Central memory CD4-positive, alpha-beta T cell (primary cell): ENCODE results near the gene C4B.
"Not testable (repeated sequence)": the region's sequence is repeated elsewhere in the genome, so short reads cannot be mapped to it uniquely, and the experiment has no call there.

ENCODE experiments used
- DNase-seq: peaks from one replicate; pipeline ENCODE4 v3.0.0; 2022

C4B gene

DNA sequence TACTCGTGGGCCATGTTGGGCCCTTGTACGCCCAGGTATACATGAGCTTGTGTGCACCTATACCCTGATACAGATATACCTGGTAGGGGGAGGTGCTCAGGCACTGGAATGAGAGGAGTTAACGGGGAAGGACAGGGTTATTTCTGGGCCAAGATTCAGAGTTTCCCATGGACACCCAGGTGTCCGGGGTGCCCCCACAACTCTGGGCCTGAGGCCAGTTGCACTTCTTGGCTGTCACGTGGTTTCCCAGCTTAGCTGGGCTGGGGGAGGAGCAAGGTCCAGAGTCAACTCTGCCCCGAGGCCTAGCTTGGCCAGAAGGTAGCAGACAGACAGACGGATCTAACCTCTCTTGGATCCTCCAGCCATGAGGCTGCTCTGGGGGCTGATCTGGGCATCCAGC, 32.9 kb upstream of the C4B start, which contains the start of gene C4A:
Gene C4A (plus strand): TSS at position 314 of the 400 bp plus-strand sequence. CDS start 51 bp downstream, at position 365.
- DNase-seq = not testable (repeated sequence)

DNA sequence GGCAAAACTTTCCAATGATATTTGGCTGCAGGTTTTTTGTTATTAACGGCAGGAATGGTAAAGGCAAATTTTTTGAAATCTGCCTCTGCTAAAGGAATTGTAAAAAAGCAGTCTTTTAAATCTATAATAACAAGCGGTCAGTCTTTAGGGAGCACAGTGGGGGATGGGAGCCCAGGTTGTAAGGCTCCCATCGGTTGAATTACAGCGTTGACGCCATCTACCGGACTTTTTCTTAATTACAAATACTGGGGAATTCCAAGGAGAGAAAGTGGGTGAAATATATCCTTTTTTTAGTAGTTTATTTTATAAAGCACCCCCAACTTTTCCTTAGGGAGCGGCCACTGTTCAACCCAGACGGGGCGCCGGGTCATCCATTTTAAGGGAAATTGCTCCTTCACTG, 25.2 kb upstream of the C4B start:
- DNase-seq = not testable (repeated sequence)

DNA sequence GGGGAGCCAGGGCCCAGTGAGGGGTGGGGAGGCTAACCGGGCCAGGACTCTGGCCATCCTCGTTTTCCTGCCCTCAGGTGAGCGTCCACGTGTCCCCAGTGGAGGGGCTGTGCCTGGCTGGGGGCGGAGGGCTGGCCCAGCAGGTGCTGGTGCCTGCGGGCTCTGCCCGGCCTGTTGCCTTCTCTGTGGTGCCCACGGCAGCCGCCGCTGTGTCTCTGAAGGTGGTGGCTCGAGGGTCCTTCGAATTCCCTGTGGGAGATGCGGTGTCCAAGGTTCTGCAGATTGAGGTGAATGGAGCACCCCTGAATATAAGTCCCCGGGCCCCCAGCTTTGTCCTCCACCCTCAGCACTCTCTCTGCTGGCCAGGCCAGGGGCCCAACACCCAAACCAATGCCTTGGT, 20.2 kb upstream of the C4B start:
- DNase-seq = not testable (repeated sequence)

DNA sequence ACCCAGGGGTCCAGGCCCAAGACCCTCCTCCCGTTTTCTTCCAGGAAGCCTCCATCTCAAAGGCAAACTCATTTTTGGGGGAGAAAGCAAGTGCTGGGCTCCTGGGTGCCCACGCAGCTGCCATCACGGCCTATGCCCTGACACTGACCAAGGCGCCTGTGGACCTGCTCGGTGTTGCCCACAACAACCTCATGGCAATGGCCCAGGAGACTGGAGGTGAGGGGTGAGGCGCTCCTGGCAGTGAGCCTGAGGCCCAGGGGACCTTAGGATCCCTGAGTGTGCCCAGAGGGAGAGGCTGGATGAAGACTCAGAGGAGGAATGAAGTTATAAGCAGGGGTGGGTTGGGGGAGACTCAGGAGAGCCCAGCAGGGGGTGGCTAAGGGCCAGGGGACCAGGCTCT, 18.2 kb upstream of the C4B start:
- DNase-seq = not testable (repeated sequence)

DNA sequence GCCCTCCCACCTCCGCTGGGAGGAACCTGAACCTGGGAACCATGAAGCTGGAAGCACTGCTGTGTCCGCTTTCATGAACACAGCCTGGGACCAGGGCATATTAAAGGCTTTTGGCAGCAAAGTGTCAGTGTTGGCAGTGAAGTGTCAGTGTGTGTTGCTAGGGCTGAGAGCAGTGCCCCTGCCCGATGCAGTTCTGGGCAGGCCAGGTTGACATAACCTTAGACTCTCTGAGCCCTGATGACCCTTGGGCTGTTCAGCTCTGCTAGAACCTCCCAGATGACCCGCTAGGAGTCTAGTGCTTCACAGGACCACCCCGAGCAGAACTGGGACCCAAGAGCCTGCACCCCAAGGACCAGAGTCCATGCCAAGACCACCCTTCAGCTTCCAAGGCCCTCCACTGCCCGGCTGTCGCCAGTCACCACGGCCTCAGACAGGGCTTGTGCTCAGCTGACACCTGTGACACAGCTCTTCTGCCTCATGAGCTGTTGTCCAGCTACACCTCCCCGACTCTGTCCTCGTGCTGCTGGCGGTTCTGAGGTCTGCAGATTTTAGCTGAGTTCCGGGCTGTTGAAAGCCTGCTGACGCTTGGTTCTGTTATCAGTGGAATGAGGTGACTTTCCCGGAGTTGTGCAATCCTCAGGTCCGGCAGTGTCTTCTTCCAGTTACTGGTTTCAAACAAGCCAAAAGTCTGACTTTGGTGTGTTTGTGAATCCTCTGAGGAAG, 11.9 kb upstream of the C4B start:
- not testable (repeated sequence) for DNase-seq

DNA sequence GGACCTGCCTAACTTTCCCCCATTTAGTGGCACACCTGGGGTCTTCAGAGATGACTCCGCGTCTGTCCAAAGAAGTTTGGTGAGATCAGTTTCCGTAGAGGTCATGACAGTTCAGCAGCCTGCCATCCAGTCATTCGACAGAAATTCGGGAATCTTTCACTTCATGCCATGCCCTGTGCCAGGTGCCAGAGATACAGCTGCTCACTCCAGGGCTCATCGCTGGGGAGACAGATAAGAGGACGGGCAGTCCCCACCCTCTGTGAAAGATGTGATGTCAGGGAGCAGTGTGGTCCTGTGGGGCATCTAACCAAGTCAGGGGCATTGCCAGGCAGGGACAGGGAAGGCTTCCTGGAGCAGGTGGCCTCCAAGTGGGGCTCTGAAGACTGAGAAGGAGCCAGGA, 11.3 kb upstream of the C4B start:
- DNase-seq = not testable (repeated sequence)

DNA sequence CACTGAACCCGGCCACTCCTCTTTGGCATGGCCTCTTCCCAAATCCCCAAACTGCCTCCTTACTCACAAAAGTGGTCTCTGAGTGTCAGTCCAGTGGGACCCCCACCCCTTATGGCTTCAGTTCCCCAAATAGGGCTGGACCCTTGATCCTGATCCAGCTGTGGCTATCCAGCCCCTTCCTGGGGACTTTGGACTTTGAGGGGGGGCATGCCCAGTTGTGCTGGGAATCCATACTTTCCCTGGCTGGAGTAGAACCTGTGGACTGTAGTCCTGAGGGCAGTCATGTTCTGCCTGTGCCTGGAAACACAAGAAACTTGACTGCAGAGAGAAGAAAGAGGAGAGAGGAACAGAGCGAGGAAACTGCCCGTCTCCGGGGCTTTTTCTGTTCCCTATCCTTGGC, 10.2 kb upstream of the C4B start:
- DNase-seq = not testable (repeated sequence)

DNA sequence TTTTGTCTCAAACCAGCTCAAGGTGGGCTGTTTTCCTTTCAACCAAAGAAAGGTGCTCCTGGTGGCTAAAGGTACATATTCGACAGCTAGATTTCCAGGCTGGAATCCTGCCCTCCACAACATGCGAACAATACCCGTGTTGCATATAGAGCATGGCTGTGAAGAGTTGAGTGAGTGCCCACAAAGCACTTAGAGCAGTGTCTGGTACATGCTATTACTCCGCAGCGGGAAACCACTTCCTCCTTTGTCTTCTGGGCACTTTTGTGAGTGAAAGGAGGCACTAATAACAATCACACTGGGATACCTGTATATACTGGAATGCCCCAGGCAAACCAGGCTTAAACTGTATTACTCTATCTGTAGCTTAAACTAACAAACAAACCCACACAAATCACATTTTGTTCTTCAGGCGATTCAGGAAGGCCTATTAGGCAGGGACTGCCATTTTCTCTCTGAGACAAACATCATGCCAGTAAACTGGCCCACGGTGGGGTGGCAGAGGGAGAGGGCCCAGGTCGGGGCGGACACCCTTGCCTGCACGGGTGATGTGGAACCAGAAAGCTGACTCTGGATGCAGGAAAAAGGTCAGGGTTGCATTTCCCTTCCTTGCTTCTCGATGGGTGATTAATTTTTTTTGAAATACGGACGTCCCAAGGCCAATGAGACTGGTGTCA, 9.6 kb upstream of the C4B start:
- DNase-seq = not testable (repeated sequence)

DNA sequence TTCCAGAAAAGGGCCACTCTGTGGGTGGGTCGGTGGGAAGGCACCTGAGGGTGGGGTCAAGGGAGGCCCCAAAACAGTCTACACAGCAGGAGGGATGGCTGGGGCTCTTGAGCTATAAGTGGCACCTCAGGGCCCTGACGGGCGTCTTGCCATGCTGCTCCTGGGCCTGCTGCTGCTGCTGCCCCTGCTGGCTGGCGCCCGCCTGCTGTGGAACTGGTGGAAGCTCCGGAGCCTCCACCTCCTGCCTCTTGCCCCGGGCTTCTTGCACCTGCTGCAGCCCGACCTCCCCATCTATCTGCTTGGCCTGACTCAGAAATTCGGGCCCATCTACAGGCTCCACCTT, 9.1 kb upstream of the C4B start:
- DNase-seq = not testable (repeated sequence)

DNA sequence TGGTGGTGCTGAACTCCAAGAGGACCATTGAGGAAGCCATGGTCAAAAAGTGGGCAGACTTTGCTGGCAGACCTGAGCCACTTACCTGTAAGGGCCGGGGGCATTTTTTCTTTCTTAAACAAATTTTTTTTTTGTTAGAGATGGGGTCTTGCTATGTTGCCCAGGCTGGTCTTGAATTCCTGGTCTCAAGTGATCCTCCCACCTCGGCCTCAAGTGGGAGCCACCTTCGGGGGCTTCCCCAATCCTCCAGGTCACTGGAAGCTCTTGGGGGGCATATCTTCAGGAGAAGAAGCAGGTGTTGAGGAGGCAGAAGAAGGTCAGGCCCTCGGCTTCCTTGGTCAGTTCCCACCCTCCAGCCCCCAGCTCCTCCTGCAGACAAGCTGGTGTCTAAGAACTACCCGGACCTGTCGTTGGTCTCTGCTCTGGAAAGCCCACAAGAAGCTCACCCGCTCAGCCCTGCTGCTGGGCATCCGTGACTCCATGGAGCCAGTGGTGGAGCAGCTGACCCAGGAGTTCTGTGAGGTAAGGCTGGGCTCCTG, 8.5 kb upstream of the C4B start:
- not testable (repeated sequence) for DNase-seq

DNA sequence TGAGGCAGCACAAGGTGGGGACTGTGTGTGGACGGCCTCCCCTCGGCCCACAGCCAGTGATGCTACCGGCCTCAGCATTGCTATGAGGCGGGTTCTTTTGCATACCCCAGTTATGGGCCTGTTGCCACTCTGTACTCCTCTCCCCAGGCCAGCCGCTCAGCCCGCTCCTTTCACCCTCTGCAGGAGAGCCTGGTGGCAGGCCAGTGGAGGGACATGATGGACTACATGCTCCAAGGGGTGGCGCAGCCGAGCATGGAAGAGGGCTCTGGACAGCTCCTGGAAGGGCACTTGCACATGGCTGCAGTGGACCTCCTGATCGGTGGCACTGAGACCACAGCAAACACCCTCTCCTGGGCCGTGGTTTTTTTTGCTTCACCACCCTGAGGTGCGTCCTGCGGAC, 7.5 kb upstream of the C4B start:
- DNase-seq = not testable (repeated sequence)

DNA sequence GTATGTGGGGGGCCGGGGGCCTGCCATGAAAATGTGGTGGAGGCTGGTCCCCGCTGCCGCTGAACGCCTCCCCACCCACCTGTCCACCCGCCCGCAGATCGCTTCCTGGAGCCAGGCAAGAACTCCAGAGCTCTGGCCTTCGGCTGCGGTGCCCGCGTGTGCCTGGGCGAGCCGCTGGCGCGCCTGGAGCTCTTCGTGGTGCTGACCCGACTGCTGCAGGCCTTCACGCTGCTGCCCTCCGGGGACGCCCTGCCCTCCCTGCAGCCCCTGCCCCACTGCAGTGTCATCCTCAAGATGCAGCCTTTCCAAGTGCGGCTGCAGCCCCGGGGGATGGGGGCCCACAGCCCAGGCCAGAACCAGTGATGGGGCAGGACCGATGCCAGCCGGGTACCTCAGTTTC, 6.6 kb upstream of the C4B start:
- DNase-seq = not testable (repeated sequence)

DNA sequence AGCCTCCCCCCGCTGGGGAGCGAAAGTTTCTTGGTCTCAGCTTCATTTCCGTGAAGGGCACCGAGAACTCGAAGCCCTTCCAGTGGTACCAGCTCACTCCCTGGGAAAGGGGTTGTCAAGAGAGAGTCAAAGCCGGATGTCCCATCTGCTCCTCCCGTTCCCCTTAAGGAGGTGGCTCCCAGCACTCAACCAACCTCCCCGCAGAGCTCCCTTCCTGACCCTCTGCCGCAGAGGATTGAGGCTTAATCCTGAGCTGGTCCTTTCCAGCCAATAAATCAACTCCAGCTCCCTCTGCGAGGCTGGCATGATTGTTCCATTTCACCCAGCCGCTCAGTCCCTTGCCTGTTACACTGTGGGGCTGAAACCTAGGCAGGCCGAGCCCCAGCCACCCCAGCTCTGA, 6.0 kb upstream of the C4B start:
- DNase-seq = not testable (repeated sequence)

DNA sequence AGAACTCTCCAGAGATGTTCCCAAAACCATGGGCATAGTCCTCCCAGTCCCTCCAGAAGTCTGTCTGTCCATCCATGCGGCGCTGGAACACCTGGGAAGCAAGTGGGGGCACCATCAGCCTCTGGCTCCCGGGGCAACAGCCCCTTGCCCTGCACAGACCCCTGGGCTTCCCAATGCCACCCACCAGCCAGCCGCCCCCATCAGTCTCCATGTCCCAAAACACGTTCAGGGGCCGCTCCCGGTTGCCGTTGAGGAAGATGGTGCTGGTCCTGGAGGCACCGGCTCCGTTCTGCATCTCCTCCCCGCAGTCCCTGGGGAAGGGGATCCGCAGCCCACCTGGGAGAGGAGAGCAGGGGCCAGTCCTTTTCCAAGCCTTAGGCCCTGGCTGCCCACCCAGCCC, 5.1 kb upstream of the C4B start:
- not testable (repeated sequence) for DNase-seq

DNA sequence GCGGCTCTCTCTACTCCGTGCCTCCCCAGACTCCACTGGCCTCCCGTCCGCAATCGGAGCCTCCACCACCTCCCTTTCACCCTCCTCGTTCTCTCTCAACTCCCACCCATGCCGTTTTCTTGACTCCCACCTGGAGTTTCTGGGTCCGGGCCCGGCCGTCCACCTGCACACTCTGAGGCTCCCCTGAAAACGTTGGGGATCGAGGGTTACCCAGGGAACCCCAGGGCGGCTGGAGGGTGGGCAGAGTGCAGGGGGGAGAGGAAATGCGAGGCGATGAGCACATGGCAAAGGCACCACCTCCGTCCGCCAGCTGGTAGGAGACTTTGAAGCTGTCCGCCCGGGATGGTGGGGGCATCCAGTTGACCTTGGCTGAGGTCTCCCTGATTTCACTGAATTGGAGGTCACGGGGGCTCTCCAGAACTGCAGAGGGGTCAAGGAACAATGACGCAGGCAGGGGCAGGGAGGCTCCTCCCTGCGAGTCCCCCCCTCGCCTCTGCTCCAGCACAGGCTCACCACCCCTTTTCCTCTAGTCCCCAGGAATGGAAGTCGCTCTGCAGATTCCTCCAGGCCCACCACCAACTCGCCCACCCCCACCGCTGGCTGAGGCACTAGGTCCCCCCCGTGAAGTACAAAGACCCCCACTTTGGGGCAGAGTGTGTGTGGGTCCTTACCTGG, 3.6 kb upstream of the C4B start:
- DNase-seq = not testable (repeated sequence)

DNA sequence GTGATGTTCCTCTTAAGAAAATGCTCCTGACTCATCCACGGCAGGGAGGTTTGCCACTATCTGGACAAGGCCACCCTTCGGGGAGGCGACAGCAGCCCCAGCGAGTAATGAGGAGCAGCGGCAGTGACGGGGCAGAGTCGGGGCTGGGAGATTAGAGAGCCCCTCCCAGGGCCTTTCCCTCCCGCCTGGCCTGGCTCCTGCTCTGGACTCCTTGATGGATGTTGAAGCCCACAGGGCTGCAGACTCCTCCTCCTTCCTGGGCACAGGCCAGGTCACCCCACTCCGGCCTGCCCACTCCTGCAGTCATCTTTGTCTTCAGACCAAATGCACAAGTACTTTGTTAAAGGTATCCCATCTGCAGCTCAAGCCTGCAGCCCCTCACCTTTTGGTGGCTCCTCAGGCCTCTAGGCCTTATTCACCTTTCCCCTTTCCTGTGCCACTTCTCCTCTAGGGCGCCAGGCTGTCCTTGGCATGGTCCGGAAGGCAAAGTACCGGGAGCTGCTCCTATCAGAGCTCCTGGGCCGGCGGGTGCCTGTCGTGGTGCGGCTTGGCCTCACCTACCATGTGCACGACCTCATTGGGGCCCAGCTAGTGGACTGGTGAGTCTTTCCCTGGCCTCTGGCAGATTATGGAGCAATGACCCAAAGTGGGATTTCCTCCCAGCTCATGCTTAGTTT, 1.5 kb upstream of the C4B start:
- DNase-seq = not testable (repeated sequence)

DNA sequence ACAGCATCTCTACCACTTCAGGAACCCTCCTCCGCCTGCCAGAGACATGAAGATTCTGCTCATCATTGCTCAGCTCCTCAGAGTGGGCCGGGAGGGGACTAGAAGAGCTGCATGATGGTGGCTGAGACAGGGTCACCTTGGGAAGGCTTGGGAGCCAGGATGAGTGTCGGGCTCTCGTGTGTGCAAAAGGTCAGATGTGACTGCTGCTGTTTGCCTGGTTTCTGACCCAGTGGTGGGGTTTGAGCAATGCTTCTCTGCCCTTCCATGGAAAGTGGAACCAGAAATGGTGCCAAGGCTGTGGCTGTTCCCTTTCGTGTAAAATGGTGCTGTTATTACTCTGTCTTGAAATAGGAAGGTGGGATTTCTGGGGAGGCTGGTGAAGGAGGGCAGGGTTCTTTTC, 857 bp upstream of the C4B start:
- not testable (repeated sequence) for DNase-seq

DNA sequence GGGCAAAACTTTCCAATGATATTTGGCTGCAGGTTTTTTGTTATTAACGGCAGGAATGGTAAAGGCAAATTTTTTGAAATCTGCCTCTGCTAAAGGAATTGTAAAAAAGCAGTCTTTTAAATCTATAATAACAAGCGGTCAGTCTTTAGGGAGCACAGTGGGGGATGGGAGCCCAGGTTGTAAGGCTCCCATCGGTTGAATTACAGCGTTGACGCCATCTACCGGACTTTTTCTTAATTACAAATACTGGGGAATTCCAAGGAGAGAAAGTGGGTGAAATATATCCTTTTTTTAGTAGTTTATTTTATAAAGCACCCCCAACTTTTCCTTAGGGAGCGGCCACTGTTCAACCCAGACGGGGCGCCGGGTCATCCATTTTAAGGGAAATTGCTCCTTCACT, 7.5 kb downstream of the C4B start:
- DNase-seq = not testable (repeated sequence)

DNA sequence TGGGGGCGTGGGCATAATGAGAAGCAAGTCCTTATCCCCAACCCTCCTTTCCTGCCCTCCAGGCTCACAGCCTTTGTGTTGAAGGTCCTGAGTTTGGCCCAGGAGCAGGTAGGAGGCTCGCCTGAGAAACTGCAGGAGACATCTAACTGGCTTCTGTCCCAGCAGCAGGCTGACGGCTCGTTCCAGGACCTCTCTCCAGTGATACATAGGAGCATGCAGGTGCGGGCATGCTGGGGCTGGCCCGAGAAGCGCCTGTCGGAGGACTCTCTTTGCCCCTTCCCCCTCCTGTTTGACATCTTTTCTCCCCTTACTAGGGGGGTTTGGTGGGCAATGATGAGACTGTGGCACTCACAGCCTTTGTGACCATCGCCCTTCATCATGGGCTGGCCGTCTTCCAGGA, 14.0 kb downstream of the C4B start:
- not testable (repeated sequence) for DNase-seq

DNA sequence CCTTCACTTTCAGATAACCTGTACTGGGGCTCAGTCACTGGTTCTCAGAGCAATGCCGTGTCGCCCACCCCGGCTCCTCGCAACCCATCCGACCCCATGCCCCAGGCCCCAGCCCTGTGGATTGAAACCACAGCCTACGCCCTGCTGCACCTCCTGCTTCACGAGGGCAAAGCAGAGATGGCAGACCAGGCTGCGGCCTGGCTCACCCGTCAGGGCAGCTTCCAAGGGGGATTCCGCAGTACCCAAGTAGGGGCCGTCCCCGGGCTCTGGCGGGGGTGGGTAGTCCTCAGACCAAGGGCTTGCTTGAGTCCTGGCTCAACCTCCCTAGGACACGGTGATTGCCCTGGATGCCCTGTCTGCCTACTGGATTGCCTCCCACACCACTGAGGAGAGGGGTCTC, 15.0 kb downstream of the C4B start:
- DNase-seq = not testable (repeated sequence)

DNA sequence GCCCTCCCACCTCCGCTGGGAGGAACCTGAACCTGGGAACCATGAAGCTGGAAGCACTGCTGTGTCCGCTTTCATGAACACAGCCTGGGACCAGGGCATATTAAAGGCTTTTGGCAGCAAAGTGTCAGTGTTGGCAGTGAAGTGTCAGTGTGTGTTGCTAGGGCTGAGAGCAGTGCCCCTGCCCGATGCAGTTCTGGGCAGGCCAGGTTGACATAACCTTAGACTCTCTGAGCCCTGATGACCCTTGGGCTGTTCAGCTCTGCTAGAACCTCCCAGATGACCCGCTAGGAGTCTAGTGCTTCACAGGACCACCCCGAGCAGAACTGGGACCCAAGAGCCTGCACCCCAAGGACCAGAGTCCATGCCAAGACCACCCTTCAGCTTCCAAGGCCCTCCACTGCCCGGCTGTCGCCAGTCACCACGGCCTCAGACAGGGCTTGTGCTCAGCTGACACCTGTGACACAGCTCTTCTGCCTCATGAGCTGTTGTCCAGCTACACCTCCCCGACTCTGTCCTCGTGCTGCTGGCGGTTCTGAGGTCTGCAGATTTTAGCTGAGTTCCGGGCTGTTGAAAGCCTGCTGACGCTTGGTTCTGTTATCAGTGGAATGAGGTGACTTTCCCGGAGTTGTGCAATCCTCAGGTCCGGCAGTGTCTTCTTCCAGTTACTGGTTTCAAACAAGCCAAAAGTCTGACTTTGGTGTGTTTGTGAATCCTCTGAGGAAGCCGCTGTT, 20.9 kb downstream of the C4B start:
- DNase-seq = not testable (repeated sequence)

DNA sequence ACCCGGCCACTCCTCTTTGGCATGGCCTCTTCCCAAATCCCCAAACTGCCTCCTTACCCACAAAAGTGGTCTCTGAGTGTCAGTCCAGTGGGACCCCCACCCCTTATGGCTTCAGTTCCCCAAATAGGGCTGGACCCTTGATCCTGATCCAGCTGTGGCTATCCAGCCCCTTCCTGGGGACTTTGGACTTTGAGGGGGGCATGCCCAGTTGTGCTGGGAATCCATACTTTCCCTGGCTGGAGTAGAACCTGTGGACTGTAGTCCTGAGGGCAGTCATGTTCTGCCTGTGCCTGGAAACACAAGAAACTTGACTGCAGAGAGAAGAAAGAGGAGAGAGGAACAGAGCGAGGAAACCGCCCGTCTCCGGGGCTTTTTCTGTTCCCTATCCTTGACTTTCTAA, 22.5 kb downstream of the C4B start:
- DNase-seq = not testable (repeated sequence)
